Central memory CD4-positive, alpha-beta T cell (primary cell): ENCODE data around the gene KLHL25.

Experiments used
- DNase-seq: peaks from one replicate; pipeline ENCODE4 v3.0.0; 2022

The KLHL25 gene

DNA sequence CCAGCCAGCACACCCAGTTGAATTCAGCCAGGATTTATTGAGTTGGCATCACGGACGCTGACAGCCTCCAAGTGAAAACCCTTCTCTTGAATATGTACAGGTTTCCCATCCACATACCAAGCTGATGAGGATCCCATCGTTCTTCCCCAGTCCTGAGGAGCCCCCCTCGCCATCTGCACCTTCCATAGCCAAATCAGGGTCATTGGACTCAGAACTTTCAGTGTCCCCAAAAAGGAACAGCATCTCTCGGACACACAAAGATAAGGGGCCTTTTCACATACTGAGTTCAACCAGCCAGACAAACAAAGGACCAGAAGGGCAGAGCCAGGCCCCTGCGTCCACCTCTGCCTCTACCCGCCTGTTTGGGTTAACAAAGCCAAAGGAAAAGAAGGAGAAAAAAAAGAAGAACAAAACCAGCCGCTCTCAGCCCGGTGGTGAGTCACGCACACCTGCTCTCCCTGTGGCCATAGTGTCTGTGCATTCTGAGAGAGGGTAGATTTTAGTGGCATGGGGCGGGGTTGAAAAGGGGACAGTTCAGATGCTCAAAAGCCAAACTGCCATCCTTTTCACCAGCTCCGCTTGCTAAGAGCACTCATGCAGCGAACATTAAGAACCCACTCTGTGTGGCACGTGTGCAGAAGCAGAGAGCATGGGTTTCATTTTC, 51.2 kb downstream of the KLHL25 start:
- DNase-seq, result no peak

DNA sequence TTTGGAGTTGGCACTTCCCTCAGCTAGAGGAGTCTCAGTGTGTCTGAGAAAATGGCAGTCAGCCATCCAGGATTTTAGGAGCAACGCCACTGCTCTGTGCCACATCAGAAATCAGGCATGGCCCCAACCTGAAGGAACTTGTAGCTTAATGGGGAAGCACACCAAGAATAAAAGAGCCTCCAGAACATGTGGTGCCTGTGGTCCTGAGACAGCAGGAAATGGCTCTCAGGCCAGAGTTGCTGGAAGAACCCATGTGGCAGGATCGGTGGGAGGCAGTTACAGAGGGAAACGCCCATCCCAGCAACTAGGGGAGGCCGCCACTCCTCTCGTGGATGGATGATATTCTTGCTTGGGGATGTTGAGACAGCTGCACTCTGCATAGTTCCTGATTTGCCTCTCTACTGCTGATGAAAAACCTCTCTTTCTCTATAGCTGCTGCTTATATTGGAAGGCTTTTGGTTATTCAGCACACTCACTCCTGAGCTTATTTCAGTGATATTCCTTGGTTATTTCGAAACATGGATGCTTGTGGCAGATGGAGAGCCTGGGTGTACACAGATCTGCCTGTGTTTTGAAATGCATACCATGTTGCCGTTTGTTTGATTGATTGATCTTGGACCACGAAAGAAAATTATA, 52.4 kb downstream of the KLHL25 start:
- no peak for DNase-seq

DNA sequence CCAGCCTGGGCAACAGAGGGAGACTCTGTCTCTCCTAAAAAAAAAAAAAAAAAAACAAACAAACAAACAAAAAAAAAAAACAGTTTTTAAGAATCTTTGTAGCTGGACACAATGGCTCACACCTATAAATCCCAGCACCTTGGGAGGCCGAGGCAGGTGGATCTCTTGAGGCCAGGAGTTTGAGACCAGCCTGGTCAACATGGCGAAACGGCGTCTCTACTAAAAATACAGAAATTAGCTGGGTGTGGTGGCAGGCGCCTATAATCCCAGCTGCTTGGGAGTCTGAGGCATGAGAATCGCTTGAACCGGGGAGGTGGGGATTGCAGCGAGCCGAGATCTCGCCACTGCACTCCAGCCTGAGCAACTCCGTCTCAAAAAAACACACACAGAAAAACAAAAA, 53.1 kb downstream of the KLHL25 start:
- DNase-seq, result no peak

DNA sequence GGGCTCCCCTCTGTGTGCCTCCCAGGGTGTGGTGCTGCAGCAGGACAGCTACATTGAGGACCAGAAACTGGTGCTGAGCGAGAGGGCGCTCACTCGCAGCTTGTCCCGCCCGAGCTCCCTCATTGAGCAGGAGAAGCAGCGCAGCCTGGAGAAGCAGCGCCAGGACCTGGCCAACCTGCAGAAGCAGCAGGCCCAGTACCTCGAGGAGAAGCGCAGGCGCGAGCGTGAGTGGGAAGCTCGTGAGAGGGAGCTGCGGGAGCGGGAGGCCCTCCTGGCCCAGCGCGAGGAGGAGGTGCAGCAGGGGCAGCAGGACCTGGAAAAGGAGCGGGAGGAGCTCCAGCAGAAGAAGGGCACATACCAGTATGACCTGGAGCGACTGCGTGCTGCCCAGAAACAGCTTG, 53.7 kb downstream of the KLHL25 start:
- DNase-seq, result no peak

DNA sequence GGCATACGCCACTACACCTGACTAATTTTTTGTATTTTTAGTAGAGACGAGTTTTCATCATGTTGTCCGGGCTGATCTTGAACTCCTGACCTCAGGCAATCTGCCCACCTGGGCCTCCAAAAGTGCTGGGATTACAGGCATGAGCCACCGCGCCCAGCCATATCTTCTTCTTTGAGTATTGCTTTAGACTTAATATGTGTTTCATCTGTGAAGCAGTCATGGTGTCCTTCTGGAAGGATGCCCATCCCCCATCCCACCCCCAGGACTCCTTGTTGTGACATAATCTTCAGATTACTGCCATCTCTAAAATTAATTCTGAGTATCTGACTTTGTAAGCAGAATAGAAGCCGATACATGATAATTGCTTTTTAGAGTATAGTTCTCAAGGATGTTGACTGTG, 57.7 kb downstream of the KLHL25 start:
- DNase-seq, result no peak

DNA sequence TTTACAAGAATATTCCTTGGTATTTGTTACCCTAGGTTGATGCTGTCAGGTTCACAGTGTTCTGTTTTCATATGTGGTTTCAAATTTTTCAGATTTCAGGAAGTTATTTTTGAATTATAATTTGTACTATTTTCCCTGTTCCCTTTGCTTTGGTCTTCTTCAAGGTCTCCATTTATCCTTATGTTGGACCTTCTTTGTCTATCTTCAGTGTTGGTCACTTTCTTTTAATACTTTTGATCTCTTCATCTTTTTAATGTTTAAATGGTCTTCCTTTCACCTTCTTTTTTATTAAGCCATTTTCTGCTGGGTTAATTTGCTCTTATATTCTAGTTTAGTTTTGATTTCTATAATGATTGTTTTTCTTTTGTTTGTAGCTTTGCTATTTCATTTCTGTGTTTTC, 61.3 kb downstream of the KLHL25 start:
- DNase-seq, result no peak

DNA sequence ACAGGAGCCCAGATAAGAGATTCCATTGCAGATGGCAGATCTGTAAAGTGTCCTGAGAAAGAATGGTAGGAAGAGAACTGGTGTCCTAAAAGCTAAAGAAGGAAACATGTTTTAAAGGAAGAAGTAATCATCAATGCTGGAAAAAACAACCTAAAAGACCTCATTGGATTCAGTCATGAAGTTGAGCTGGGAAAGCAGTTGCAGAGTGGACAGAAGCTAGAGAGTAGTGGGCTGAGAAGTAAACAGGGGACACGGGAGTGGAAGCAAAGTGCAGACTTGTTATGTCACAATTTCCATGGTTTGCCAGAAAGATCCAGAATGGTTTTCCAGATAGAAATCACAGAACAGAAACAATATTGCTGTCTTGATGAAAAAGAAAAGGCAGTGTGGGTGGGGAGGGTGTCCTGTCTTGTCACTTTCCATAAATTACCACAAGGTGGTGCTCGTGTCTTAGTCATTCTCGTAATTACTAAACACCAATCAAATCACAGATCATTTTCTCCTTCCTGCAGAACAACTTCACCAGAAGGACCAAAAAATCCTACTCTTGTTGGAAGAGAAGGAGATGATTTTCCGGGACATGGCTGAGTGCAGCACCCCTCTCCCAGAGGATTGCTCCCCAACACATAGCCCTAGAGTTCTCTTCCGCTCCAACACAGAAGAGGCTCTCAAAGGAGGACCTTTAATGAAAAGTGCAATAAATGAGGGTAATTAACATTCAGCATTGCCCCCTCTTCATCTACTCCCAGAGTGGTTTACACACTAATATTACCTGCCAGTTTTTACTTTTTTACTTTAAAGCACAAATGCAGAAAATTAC, 64.5 kb downstream of the KLHL25 start:
- DNase-seq, result peak; percentile 59

DNA sequence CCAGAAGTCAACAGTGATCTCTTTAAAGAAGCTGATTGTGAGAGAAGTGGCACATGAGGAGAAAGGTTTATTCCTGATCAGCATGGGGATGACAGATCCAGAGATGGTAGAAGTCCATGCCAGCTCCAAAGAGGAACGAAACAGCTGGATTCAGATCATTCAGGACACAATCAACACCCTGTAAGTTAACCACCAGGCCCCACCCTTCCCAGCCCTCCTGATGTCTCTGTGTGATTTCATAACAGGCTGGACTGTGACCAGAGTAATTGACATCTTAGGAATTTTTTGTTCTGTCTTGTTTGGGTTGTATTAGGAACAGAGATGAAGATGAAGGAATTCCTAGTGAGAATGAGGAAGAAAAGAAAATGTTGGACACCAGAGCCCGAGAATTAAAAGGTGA, 67.7 kb downstream of the KLHL25 start:
- no peak for DNase-seq

DNA sequence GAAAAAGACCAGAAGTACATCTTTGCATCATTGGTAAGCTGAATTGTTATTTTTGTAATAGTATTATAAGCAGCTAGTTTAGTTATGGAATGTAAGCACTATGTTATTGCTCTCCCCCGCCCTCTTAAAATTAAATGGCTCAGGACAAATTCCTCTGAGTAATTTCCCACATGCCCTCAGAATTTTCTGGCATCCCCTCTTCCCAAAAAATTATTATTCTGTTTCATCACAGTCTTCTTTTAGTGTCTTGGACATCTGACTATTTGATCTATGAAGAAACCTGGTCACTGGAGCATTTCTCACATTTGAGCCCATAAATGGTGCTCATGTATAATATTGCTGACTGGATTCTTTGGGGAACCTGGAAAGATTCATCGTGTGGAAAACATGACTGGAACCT, 68.3 kb downstream of the KLHL25 start:
- no peak for DNase-seq

DNA sequence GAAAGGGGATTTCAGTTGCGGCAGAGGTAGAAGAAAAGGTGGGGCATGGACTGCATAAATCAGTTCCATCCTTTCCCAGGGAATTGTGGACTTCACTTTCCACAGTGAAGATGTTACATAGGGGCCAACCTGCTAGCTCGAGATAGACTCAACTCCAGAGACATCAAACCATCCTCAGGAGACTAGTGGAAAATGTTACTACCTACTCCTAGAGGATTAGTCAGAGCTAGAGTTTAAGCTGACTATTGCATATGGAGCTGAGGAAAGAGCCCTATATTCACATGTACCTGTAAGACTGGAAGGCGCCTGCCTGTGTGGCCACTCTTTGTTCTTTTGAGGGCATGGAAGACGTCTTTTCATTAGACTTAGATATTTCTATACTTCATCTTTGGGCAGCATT, 69.2 kb downstream of the KLHL25 start:
- DNase-seq, result no peak

DNA sequence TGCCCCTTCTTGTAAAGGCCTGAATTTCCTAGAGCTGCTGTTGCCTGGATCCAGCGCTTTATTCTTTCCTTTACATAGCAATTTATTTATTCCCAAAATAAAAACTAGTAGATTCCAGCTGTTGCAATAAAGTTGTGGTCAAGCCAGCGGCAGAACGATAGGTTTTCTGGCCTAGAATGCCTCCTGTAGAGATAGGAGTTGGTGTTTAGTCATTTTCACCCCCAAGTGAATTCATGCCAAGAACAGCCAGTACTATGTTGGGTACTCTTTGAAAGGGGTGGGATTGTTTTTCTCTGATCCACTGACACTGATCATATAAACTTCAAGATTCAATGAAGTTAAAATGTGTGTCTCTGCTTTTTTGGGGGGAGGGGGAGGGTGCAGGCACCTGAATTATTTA, 69.7 kb downstream of the KLHL25 start:
- DNase-seq, result no peak

DNA sequence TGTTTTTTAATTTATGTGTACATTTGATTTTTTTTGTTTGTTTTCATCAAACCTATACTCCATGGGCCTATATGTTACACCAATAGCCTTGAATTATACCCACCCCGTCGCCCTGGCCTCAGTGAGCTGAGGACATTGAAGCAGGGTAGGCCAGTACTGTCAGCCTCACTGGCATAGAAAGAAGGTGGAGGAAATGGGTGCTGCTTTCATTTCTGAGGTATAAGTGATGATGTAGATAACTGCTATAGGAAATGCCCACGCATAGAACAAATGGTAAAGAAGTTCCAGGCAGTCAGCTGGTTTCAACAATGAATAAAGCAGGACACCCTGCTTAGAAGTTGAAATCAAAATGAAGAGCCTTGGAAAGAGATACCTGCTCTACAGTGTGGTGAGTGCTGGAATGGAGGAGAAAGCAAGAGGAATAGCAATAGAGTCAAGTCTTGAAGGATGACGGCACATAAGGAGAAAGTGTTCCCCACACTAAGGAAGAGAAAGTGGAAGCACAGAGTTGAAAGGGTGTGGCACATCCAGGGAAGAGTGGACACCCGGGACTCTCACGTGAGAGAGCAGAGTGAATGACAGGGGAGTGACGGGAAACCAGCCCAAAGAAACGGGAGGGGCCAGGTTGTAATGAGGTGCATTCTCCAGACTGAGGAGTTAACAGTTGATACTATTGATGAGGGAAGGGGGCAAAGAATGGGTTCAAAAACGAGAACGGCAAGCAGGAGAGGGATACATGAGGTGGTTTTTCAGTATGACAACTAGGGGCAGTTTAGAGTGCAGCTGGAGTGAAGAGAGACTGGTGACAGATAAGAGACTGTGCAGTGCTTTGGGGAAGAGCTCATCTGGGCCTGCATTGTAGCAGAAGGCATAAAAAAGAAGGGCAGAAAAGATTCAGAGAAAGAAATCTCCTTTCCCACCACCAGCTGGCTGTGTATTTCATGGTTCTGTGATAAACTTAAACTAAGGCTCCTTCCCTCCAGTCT, 70.5 kb downstream of the KLHL25 start:
- peak; percentile 35 for DNase-seq

DNA sequence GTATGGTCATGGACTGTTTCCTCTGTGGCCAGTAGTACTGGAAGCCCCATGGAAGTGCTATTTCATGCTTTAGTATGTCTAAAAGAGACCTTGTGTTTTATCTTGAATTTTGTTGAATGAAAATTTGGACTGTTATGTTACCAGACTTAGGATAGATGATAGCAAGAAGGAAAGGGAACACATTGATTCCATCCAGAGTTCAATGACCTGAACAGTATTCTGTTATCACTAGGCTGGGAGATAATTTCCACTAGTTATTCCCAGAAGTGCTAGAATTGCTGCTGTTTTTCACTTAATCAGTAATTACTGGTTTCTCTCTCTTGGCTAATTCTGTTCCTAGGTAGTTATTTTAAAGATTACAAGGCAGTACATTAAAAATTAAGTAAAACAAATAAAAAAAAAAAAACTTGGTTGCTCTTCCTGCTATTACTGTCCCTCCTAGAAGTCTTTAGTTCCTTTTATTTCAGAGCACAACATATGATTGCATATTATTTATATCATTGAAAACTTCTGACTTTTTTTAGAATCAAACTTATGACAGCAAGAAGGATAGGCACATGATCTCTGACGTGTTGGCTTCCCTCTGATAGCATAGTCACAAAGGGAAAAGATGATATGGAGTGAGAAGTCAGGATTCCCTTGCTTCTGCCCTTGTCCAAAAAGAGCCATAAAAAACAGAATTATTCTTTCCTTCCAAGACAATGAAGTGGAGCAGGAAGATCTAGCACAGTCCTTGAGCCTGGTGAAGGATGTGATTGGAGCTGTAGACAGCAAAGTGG, 72.2 kb downstream of the KLHL25 start:
- no peak for DNase-seq

DNA sequence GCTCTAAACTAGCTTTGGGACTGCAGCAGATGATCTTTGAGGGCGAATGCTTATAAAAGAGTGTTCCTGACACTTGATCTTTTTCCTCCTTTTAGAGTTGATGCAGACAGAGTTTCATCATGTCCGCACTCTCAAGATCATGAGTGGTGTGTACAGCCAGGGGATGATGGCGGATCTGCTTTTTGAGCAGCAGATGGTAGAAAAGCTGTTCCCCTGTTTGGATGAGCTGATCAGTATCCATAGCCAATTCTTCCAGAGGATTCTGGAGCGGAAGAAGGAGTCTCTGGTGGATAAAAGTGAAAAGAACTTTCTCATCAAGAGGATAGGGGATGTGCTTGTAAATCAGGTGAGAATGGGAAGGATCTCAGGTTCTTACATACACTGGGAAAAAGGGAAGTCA, 75.7 kb downstream of the KLHL25 start:
- DNase-seq, result no peak

DNA sequence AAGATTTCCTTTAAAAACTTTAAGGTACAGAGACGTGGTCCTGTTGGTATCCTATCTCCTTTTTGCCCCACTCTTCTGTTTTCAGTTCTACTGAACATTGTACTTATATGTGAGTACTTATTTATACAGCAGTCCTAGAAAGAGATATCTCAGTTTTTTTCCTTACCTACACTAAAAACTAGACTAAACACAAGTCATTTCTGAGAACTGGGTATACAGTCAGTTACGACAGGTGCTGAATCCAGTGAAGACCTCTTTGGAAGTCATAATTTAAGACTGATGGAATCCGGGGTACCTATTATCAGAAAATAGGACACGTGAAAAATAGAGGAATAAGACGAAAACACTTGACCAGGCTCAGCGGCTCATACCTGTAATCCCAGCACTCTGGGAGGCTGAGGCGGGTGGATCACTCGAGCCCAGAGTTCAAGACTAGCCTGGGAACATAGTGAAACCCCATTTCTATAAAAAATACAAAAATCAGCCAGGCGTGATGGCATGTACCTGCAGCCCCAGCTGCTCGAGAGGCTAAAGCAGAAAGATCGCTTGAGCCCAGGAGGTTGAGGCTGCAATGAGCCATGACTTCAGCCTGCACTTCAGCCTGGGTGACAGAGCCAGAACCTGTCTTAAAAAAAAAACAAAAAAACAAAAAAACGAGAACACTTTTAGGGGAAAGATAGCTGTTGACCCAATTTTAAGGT, 76.3 kb downstream of the KLHL25 start:
- DNase-seq, result no peak

DNA sequence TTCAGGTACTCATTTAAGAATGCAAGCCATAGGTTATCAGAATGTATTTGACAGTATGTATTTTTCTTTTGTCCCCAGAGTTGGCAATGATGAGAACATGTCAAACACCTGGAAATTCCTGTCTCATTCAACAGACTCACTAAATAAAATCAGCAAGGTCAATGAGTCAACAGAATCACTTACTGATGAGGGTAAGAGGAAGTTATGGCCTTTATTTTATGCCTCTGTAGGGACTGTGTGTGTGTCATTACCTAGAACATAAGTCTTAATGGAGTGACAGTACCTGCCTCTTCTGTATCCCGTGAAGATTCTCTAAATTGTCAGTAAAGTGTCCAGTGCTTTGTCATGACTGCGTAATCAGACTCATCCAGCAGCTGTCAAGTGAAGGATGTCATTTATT, 77.5 kb downstream of the KLHL25 start:
- no peak for DNase-seq

DNA sequence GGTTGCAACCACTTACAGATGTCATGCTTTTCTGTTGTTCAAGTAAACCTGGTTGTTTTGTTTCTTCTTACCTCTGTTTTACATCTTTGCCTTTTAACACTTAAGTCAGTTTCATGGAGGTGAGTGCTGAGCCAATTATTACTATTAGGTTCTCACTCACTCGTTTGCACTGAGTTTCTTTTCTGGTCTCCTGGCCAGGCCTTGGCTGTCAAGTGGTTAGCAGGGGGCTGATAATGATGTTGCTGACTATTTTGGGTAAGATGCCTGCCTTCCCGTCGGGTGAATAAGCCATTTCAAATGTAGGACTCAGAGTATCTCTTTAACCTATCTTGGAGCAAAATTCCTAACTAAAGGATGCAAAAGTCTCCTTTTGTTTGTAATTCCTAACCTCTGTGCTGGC, 78.5 kb downstream of the KLHL25 start:
- DNase-seq, result no peak

DNA sequence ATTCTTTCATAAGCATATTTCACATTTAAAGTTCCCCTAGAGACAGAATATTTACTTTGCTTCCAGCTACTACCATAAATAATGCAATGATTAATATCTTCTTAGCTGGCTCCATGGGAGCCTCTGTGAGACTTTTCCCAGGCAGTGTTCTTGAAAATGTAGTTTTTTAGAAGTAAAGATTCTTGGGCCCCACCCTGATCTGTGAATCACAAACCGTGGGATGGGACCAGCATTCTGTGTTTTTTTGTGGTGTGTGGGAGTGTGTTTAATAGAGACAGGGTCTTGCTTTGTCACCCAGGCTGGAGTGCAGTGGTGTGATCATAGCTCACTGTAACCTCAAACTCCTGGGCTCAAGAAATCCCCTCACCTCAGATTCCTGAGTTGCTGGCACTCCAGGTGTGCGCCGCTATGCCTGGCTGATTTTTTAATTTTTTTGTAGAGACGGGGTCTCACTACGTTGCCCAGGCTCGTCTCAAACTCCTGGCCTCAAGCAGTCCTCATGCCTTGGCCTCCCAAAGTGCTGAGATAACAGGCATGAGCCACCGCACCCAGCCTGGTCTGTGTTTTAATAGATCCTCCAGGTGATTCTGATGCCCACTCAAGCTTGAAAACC, 83.0 kb downstream of the KLHL25 start:
- no peak for DNase-seq

DNA sequence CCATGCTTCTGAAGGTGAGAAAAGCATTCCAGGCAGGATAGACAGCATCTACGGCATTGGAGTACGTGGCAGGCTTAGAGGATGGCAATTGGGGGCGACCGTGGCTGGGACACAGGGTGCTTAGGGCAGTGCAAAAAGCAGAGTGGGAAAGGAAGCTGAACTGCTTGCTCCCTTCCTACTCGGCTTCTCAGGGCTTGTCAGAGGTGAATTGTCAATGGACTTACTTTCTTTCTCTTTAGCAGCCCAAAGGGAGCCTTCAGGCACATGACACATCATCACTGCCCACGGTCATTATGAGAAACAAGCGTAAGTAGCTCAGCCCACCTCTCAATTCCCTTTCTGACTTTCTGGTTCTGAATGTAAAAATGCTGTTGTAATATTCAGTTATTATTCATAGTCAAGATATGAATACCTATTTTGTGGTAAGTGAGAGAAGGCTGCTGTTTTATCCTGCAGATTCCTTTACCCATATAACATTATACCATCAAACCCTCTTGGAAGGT, 84.3 kb downstream of the KLHL25 start:
- DNase-seq, result no peak
